Measurements from ENCODE around the gene ABT1. TPM values are rescaled to one million over a fixed set of nuclear protein-coding genes. Genes with fewer than 3 reads are reported as not detected.
"Not testable (repeated sequence)": the region's sequence is repeated elsewhere in the genome, so short reads cannot be mapped to it uniquely, and the experiment has no call there.

The ABT1 gene
- 23.6 and 25.5 TPM in 2 replicates for total RNA-seq
- long read RNA-seq, transcript ABT1-201 (3 exons, 2,949 nt): major isoform, 142 of 147 reads
- long read RNA-seq, partial matches to known transcripts: 2 of 147 reads
- long read RNA-seq, other reads (novel, unspliced or antisense): 3 of 147 reads

DNA sequence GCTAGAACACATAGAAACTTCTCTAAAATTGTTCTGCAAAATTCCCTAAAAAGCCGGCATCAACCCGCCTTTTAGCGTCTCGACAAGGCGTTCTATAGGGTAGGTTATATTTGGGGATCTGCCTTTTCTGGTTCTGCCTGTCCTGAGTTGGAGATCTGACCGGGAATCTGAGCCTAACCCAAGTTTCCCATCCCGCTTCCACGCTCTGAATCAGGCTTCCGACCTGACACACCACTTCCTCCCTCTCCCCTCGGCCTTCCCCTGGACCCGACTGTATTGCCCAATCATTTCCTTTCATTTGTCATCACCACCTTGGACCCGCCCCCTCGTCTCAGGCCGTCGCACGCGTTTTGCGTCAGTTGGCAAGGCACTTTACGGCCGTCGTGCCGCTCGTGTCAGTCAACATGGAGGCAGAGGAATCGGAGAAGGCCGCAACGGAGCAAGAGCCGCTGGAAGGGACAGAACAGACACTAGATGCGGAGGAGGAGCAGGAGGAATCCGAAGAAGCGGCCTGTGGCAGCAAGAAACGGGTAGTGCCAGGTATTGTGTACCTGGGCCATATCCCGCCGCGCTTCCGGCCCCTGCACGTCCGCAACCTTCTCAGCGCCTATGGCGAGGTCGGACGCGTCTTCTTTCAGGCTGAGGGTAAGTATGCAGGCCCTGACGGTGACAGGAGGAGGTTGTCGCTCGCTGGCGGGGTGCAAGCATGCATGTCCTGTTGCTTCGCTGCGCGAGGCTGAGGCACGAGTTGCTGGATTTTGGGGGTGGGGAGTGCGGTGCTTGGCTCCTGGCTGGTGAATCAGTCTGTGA lies at the start of gene ABT1:
Gene ABT1 (plus strand): TSS at position 375 of the 810 bp plus-strand sequence. CDS start 30 bp downstream, at position 405.
- peak; percentile 96 for DNase-seq (ENCODE audit: low spot score, unreplicated experiment)
- H3K9me3 Mint-ChIP-seq (ENCODE audit: low read depth): no peaks in the 10 kb centered on the region
- no peak for TF ChIP-seq CTCF (IDR thresholded peaks at IDR 0.05; ENCODE audit: unreplicated experiment)
- H3K27ac Mint-ChIP-seq: no peak within 1 kb of the TSS
- H3K36me3 Mint-ChIP-seq (ENCODE audit: insufficient read depth): peaks cover 1% of the 10 kb centered on the region
- peaks cover 9% of the 10 kb centered on the region for H3K4me1 Mint-ChIP-seq (ENCODE audit: low read depth)
- no peak within 1 kb of the TSS for H3K4me3 Mint-ChIP-seq (ENCODE audit: low read depth)
- H3K27me3 Mint-ChIP-seq: no peaks in the 10 kb centered on the region

DNA sequence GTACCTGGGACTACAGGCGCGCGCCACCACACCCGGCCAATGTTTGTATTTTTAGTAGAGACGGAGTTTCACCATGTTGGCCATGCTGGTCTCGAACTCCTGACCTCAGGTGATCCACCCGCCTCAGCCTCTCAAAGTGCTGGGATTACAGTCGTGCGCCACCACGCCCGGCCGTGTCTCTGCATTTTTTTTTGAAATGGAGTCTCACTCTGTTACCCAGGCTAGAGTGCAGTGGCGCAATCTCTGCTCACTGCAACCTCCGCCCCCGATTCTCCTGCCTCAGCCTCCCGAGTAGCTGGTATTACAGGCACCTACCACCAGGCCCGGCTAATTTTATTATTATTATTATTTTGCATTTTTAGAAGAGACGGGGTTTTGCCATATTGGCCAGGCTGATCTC lies 49.4 kb upstream of the ABT1 start:
- not testable (repeated sequence) for H3K4me3 Mint-ChIP-seq (ENCODE audit: low read depth); H3K4me1 Mint-ChIP-seq (ENCODE audit: low read depth)
- peaks cover 15% of the 10 kb centered on the region for H3K27me3 Mint-ChIP-seq

GRCh38 chr6:26550250-26550993 lies 46.3 kb upstream of the ABT1 start:
- H3K27me3 Mint-ChIP-seq: peaks cover 14% of the 10 kb centered on the region
- peak; percentile 62 for DNase-seq (ENCODE audit: low spot score, unreplicated experiment)
- peak; percentile 15 for TF ChIP-seq CTCF (IDR thresholded peaks at IDR 0.05; ENCODE audit: unreplicated experiment)
- peaks cover 4% of the 10 kb centered on the region for H3K4me1 Mint-ChIP-seq (ENCODE audit: low read depth)
- peak overlapping the region; percentile 86 for H3K27ac Mint-ChIP-seq
- peak overlapping the region; percentile 83 for H3K4me3 Mint-ChIP-seq (ENCODE audit: low read depth)
- peaks cover 11% of the 10 kb centered on the region for H3K36me3 Mint-ChIP-seq (ENCODE audit: insufficient read depth)
- no peaks in the 10 kb centered on the region for H3K9me3 Mint-ChIP-seq (ENCODE audit: low read depth)

More for the DNA sequence above, 49.4 kb upstream of the ABT1 start:
- H3K9me3 Mint-ChIP-seq (ENCODE audit: low read depth); DNase-seq (ENCODE audit: low spot score, unreplicated experiment); H3K27ac Mint-ChIP-seq: not testable (repeated sequence)
- peaks cover 18% of the 10 kb centered on the region for H3K36me3 Mint-ChIP-seq (ENCODE audit: insufficient read depth)

DNA sequence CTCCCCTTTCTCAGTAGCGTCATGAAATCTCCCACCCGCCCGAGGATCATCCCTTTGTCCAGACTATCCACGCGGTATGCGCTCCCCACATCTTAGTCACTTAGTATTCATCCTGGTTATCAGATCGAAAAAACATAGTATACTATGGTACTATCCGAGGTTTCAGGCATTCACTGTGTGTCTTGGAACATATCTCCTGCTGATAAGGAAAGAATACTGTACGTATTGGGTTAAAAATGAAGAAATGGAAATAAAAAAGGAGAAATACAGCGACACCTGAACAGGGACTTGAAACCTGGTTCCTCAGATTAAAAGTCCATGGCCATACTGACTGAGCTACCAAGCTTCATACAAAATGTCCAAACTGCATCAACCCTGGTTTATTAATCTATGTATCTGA lies 44.5 kb upstream of the ABT1 start:
- Mint-ChIP-seq H3K9me3 (ENCODE audit: low read depth) (no peaks in the 10 kb centered on the region), H3K36me3 (ENCODE audit: insufficient read depth) (no peaks in the 10 kb centered on the region), H3K27me3 (peaks cover 8% of the 10 kb centered on the region), H3K4me1 (ENCODE audit: low read depth) (peaks cover 4% of the 10 kb centered on the region), H3K27ac (no peak overlapping the region), H3K4me3 (ENCODE audit: low read depth) (no peak overlapping the region)
- DNase-seq (ENCODE audit: low spot score, unreplicated experiment): no peak
- TF ChIP-seq CTCF (IDR thresholded peaks at IDR 0.05; ENCODE audit: unreplicated experiment): no peak

DNA sequence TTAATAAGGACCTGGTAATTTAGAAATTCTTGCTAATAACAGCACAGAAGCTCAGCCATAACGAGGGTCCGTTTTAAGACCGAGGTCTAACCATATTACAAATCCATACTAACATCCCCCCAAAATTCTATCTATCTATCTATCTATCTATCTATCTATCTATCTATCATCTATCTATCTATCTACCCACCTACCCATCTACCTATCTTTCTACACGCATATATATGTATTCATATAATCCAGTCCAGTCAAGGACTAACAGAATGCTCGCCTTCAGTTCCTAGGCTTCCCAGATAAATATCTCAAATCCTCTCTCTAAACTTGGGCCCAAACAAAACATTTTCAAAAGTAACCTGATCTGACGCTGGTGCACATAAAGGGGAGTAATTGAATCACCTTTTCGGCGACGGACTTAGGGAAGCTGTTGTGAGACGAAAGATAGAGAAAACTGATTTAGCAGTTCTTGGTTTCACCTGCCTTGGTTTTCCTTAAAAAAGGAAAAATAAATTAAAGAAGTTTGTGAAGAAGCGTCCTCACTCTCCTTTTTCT lies 44.0 kb upstream of the ABT1 start:
- no peak for DNase-seq (ENCODE audit: low spot score, unreplicated experiment)
- Mint-ChIP-seq H3K36me3 (ENCODE audit: insufficient read depth) (no peaks in the 10 kb centered on the region), H3K4me3 (ENCODE audit: low read depth) (no peak overlapping the region), H3K9me3 (ENCODE audit: low read depth) (no peaks in the 10 kb centered on the region), H3K4me1 (ENCODE audit: low read depth) (peaks cover 4% of the 10 kb centered on the region), H3K27me3 (peaks cover 11% of the 10 kb centered on the region), H3K27ac (no peak overlapping the region)
- no peak for TF ChIP-seq CTCF (IDR thresholded peaks at IDR 0.05; ENCODE audit: unreplicated experiment)
